AG20443 (cell line): ENCODE measurements around the gene MSTN.
"Not testable (repeated sequence)": the region's sequence is repeated elsewhere in the genome, so short reads cannot be mapped to it uniquely, and the experiment has no call there.

Experiments used
- DNase-seq: peaks from one replicate; pipeline ENCODE4 v3.0.0; 2012; ENCODE audit warnings: low spot score, mixed read lengths

Gene MSTN

DNA sequence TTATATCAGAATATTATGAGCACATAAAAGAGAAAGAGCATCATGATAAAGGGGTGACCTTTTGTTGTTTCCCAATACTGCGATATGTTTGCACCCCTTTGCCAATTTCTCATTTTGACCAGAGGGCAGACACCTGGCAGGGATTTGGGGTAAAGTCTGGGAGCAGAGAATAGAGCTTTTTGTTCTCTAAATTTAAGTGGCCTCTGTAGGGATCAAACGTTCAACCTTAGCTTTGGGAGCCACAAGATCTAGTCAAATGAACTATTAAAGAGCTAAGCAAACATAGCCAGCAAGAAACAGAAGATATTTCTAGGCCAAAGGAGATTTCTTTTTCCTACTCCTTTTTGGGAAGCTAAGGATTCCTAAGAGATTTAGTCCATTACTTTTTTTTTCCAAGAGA is 1.1 kb upstream of the MSTN start:
- DNase-seq = no peak

DNA sequence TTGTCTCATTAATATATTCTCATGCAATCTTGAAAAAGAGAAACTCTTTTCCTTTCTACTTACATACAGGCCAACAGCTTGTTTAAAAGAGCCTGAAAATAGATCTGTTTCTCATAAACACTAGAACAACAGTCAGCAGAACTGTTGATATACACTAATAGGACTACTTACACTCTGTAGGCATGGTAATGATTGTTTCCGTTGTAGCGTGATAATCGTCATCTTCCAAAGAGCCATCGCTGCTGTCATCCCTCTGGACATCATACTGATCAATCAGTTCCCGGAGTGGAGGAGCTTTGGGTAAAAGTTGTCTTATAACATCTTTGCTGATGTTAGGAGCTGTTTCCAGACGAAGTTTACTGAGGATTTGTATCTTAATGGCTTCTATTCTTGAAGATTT is 476 bp downstream of the MSTN start:
- no peak for DNase-seq

DNA sequence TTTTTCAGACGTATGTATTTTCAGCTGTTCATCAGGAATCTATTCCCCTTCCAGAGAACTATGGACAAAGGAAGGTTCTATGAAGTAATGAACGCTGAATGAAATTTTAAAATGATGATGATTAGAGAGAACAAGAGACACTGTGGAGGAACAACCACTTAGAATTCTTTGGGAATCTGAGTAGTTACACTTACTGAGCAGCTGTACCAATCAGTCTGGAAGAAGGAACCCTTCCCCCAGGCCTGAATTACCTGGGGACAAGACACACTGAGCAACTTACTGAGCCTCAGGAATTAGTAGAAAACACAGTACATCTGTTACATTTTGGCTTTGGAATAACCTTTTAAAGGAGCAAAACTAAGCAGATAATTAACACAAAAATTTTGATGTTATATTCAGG is 1.9 kb downstream of the MSTN start:
- DNase-seq = no peak

DNA sequence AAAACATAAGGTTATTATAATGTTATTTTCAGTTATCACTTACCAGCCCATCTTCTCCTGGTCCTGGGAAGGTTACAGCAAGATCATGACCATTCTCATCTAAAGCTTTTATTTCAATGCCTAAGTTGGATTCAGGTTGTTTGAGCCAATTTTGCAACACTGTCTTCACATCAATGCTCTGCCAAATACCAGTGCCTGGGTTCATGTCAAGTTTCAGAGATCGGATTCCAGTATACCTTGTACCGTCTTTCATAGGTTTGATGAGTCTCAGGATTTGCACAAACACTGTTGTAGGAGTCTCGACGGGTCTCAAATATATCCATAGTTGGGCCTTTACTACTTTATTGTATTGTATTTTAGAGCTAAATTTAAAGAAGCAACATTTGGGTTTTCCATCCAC is 2.5 kb downstream of the MSTN start:
- DNase-seq = no peak

DNA sequence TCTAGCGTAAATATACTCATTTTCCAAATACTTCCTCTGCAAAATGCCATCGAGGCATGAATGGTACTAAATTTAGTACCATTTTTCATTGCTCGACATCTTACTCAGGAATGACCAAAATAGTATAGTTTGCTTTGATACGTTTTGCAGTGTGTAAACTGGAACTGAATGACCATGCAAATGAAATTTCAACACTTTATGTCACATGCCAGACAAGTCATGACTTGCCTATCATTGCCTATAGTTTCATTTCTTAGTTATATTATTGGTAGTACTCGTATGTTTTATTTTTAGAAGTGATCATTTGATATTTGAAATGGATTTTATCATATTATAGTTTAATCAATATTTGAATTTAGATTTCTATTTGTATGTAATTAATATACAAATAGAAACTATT is 9.1 kb downstream of the MSTN start:
- no peak for DNase-seq

DNA sequence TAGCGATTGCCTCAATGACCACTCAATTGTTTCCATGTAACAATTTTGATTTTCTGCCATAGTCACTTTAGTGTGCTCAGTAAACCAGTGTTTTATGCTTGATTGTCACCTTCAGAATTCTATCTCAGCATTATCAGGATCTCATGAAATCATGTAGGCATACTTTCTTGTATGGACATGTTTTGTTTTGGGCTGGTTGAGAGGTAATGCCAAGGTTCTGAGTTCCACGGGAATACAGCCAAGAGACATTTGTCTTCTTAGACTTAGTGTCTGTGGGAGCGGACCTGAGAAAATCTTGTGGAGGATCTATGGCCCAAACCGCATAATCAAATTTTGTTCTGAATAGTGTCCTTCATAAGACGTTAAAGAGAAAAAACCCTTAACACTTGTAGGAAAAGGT is 10.2 kb downstream of the MSTN start:
- DNase-seq = no peak

DNA sequence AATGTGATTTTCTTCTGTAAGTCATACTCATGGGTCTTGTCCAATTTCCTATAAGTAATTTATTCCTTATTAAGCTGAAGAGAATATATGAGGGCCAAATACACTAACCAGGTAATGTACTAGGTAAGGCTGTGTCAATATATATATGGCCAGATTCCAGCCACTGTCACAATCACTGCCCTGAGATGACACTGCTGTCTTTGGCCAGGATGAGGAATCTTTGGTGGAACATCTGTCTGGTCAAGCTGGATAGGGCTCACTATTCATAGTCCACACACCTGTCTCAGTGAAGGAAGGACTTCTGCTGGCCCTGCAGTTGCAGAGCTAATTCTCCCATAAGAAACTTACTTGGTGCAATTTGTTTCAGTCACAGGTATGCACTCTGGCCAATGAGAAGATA is 11.3 kb downstream of the MSTN start:
- DNase-seq = no peak

DNA sequence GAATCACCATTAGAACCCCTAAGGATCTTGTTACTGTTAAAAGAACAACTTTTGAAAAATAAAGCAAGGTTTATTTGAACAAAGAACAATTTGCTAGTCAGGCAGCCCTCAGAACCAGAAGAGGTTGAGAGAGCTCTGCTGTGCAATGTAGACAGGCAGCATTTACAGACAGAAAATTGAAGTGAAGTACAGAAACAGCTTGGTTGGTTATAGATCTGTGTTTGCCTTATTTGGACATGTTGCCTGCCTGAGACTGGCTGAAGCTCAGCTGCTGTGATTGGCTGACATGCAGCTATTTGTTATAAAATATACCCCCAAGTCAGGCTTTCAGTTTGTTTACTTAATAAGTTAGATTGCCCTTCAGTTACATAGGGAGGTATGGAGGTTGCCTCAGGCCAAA is 12.5 kb downstream of the MSTN start:
- no peak for DNase-seq

DNA sequence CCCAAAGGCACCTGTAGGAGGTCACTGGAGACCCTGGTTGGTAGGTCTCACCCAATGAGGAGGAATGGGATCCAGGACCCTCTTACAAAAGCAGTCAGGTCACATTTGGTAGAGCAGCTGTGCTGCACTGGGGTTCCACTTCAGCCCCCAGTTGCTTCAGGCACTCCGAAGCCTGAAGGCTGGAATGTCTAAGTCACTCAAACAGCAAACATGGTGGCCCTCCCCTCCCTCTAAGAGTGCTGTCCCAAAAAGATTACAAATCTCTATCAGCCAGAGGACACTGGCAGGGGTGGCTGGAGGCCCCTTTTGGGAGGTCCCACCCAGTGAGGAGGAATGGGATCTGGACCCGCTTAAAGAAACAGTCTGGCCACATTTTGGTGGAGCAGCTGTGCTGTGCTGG is 17.7 kb downstream of the MSTN start:
- DNase-seq = no peak

DNA sequence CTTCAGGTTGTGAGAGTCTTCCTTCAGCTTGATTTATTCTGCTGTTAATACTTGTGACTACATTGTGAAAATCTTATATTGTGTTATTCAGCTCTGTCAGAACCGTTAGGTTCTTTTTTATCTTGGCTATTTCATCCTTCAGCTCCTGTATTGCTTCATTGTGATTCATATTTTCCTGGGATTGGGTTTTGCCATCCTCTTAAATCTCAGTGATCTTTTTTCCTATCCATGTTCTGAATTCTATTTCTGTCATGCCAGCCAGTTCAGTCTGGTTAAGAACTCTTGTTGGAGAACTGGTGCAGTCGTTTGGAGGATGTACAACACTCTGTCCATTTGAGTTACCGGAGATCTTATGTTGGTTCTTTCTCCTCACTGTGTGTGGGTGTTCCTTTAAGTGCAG is 19.1 kb downstream of the MSTN start:
- DNase-seq = no peak

DNA sequence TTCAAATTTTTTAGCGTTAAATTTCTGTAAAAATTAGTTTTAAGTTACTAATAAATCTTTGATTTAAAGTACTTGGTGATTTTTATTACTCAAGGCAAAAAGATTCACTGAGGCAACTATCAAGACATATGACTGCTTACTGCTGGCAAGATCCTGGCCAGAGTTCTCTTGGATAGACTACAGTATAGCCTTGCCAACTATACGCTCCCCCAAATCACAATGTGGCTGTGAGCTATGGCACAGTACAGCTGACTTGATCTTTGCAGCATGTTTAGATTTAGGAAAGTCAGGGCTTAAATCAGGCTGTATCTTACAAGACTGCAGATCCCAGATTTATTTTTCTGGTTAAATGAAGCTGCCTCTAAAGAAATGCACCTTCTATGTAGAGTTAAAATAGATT is 26.5 kb downstream of the MSTN start:
- no peak for DNase-seq

DNA sequence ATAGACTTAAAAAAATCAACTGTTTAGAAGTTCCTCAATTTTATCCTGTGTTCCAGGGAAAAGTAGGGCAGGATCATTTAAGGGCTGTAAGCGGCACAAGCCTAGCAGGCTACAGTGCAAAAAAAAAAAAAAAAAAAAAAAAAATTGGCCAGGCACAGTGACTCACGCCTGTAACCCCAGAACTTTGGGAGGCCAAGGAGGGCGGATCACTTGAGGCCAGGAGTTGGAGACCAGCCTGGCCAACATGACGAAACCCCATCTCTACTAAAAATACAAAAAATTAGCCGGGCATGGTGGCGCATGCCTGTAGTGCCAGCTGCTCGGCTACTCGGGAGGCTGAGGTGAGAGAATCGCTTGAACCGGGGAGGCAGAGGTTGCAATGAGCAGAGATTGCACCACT is 28.1 kb downstream of the MSTN start:
- DNase-seq = not testable (repeated sequence)

DNA sequence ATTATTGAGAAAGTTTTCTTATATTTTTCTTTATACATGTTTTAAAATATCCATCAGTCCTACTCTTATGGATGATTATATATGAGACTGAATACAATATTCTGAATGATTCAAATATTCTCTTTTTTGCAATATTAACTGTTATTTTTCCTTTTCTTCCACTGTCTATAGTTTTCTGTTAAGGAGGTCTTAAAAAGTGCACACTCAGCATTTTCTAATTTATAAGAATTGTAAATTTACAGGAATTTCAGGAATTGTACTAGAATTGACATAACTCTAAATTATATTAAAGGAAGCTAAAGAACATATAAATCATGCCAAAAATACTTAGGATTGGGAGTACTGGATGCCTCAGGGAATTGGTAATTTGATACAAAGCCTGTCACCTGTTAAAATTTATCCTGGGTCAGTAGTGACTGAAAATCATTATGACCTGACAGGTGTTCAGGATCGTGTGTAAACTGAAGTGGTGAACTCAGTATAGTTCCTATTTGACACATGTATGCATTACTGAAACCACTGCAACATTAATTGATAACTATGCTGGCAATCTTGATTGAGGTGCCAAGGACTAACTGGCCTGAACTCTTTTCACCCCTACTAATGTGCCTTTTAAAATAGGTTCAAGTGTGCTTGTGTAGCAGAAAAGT is 30.4 kb downstream of the MSTN start:
- DNase-seq = no peak

DNA sequence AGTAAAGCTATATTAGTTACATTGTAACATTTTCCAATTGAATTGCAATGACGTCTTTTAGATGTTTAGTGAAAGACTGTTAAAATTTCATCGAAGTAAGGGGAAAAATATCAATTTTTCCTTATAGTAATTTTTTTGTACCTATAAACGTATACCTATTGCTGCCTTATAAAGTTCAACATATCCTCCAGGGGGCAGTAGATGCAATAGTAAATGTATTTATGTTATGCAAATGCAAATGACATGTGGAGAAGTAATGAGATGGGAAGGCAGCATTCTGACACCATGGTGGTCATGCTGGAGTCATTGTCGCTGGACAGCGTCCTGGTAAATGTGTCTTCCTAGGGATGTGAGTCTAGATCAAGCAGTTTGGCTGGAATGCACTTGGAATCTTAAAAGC is 38.7 kb downstream of the MSTN start:
- DNase-seq = no peak

DNA sequence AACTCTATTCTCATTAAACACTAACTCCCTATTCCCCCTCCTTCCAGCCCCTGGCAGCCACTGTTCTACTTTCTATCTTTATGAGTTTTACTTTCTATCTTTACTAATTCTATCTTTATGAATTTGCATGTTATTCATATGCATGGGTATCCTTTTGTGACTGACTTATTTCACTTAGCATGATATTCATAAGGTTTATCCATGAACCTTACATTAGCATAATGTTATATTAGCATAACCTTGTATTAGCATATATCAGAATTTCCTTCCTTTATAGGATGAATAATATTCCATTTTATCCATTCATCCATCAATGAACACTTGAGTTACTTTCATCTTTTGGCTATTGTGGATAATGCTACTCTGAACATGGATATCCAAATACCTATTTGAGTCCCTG is 41.8 kb downstream of the MSTN start:
- DNase-seq = no peak

DNA sequence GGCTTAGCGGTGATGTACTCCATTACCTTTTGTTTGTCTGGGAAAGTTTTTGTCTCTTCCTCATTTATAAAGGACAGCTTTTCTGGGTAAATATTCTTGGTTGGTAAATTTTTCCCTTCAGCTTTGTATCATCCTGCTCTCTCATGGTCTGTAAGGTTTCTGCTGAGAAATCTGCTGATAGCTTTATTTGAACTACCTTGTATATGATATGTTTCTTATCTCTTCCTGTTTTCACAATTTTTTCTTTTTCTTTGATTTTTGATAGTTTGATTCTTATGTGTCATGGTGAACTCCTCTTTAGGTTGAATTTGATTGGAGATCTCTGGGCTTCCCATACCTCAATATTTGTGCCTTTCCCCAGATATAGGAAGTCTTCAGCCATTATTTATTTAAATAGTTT is 44.7 kb downstream of the MSTN start:
- DNase-seq = no peak

DNA sequence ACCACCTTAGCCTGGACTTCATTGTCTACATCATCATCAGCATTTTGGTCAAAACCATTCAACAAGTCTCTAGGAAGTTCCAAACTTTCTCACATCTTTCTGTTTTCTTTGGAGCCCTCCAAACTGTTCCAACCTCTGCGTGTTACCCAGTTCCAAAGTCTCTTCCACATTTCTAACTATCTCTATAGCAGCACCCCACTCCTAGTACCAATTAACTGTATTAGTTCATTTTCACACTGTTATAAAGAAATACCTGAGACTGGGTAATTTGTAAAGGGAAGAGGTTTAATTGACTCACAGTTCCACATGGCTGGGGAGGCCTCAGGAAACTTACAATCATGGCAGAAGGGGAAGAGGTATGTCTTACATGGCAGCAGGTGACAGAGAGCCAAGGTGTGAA is 46.6 kb downstream of the MSTN start:
- not testable (repeated sequence) for DNase-seq
